Ecto neural progenitor cell (in vitro differentiated cells): ENCODE data around the gene AP3B1.

ENCODE experiments used
- DNase-seq: peaks from one replicate; pipeline ENCODE4 v3.0.0-alpha.2; 2018; ENCODE audit warnings: low spot score

Gene AP3B1

GRCh38 chr5:78288246-78288645 is 6.3 kb downstream of the AP3B1 start:
- DNase-seq, result no peak

- no peak for DNase-seq
Observed at GRCh38 chr5:78287833-78288232, 6.7 kb downstream of the AP3B1 start.

GRCh38 chr5:78287169-78287568 is 7.3 kb downstream of the AP3B1 start:
- no peak for DNase-seq

GRCh38 chr5:78286290-78286689 is 8.2 kb downstream of the AP3B1 start:
- DNase-seq, result no peak

GRCh38 chr5:78283802-78284201 is 10.7 kb downstream of the AP3B1 start:
- DNase-seq, result no peak

- no peak for DNase-seq
Observed at GRCh38 chr5:78283105-78283504, 11.4 kb downstream of the AP3B1 start.

- no peak for DNase-seq
Observed at GRCh38 chr5:78280261-78280660, 14.2 kb downstream of the AP3B1 start.

- no peak for DNase-seq
Observed at GRCh38 chr5:78279194-78279593, 15.3 kb downstream of the AP3B1 start.

GRCh38 chr5:78277715-78278114 is 16.8 kb downstream of the AP3B1 start:
- no peak for DNase-seq

GRCh38 chr5:78275998-78276543 is 18.4 kb downstream of the AP3B1 start:
- DNase-seq, result no peak

- DNase-seq, result no peak
Observed at GRCh38 chr5:78274540-78275197, 19.8 kb downstream of the AP3B1 start.

GRCh38 chr5:78273436-78273835 is 21.1 kb downstream of the AP3B1 start:
- DNase-seq, result no peak

- no peak for DNase-seq
Observed at GRCh38 chr5:78271766-78272165, 22.7 kb downstream of the AP3B1 start.

GRCh38 chr5:78269088-78269703 is 25.3 kb downstream of the AP3B1 start:
- no peak for DNase-seq

GRCh38 chr5:78268356-78268755 is 26.1 kb downstream of the AP3B1 start:
- DNase-seq, result no peak

GRCh38 chr5:78265163-78265562 is 29.3 kb downstream of the AP3B1 start:
- DNase-seq, result no peak

- no peak for DNase-seq
Observed at GRCh38 chr5:78264600-78264999, 29.9 kb downstream of the AP3B1 start.

GRCh38 chr5:78260771-78261170 is 33.7 kb downstream of the AP3B1 start:
- no peak for DNase-seq

- DNase-seq, result no peak
Observed at GRCh38 chr5:78253201-78253600, 41.3 kb downstream of the AP3B1 start.

- DNase-seq, result no peak
Observed at GRCh38 chr5:78252715-78253114, 41.8 kb downstream of the AP3B1 start.

GRCh38 chr5:78251663-78252284 is 42.7 kb downstream of the AP3B1 start:
- no peak for DNase-seq

GRCh38 chr5:78245136-78245535 is 49.4 kb downstream of the AP3B1 start:
- no peak for DNase-seq

- no peak for DNase-seq
Observed at GRCh38 chr5:78243639-78244038, 50.9 kb downstream of the AP3B1 start.
